H54 (cell line): Measurements from ENCODE around the gene HCN2.
A peak's percentile ranks its signal among the peaks of the same experiment; 100 is the strongest.
"Not testable (repeated sequence)": the region's sequence is repeated elsewhere in the genome, so short reads cannot be mapped to it uniquely, and the experiment has no call there.

Source experiments
- DNase-seq: peaks from one replicate; pipeline ENCODE4 v3.0.0; 2011; ENCODE audit warnings: low spot score, mixed read lengths; ENCODE audit not compliant: insufficient read length
- FAIRE-seq: peaks from 3 replicates; lab custom pipeline; 2011; peaks lifted over from hg19 to GRCh38; lab: Jason Lieb, UNC
- POLR2A ChIP-seq: IDR thresholded peaks from 2 replicates; pipeline ENCODE4 v1.6.1; 2011; ENCODE audit warnings: low read depth, mild to moderate bottlenecking, low read length

The HCN2 gene

GRCh38 chr19:584240-585001, 5.3 kb upstream of the HCN2 start:
- FAIRE-seq (no peak), DNase-seq (no peak)
- no peak for TF ChIP-seq POLR2A

GRCh38 chr19:585146-585545, 4.5 kb upstream of the HCN2 start:
- FAIRE-seq, DNase-seq: not testable (repeated sequence)

- TF ChIP-seq POLR2A: no peak
- FAIRE-seq: no peak
- DNase-seq: no peak
Observed at GRCh38 chr19:585551-586110, 4.0 kb upstream of the HCN2 start.

GRCh38 chr19:588093-588740, 1.5 kb upstream of the HCN2 start:
- FAIRE-seq (no peak), DNase-seq (peak; percentile 91)
- TF ChIP-seq POLR2A: no peak

GRCh38 chr19:588741-589692, 664 bp upstream of the HCN2 start:
- DNase-seq: no peak

GRCh38 chr19:590396-590745, 690 bp downstream of the HCN2 start:
- no peak for TF ChIP-seq POLR2A
- FAIRE-seq (no peak), DNase-seq (no peak)

More at GRCh38 chr19:588741-589692, 664 bp upstream of the HCN2 start:
- FAIRE-seq: no peak
- TF ChIP-seq POLR2A: no peak

GRCh38 chr19:590750-591098, 1.0 kb downstream of the HCN2 start:
- no peak for TF ChIP-seq POLR2A
- no peak for FAIRE-seq
- no peak for DNase-seq

GRCh38 chr19:591099-591958, 1.6 kb downstream of the HCN2 start:
- no peak for DNase-seq
- TF ChIP-seq POLR2A: no peak

GRCh38 chr19:592101-592500, 2.4 kb downstream of the HCN2 start:
- no peak for DNase-seq
- no peak for FAIRE-seq
- TF ChIP-seq POLR2A: no peak

More at GRCh38 chr19:591099-591958, 1.6 kb downstream of the HCN2 start:
- no peak for FAIRE-seq

GRCh38 chr19:593055-593454, 3.4 kb downstream of the HCN2 start:
- FAIRE-seq (no peak), DNase-seq (no peak)
- no peak for TF ChIP-seq POLR2A

- FAIRE-seq (no peak), DNase-seq (no peak)
- TF ChIP-seq POLR2A: no peak
Observed at GRCh38 chr19:593505-593904, 3.8 kb downstream of the HCN2 start.

- no peak for TF ChIP-seq POLR2A
- no peak for DNase-seq
- FAIRE-seq: no peak
Observed at GRCh38 chr19:594265-594870, 4.7 kb downstream of the HCN2 start.
